GM20431 (cell line): Measurements from ENCODE around the gene ALDH3B2.
"Not testable (repeated sequence)": the region's sequence is repeated elsewhere in the genome, so short reads cannot be mapped to it uniquely, and the experiment has no call there.

Experiments used
- in situ Hi-C: fragments of 300-500 bp; cut with MseI, MboI; formaldehyde crosslinking; loops from one replicate; pipeline ENCODE4 v1.15.0; 2020; ENCODE audit warnings: low sequenced_read_pairs; ENCODE audit not compliant: unreplicated experiment

ALDH3B2 gene

GRCh38 chr11:67663532-67664212, 10.8 kb downstream of the ALDH3B2 start:
- in situ Hi-C loops: no loop called here

GRCh38 chr11:67662835-67663531, 11.4 kb downstream of the ALDH3B2 start:
- in situ Hi-C loops: no loop called here

- in situ Hi-C loops: no loop called here
Measured at GRCh38 chr11:67662142-67662834, 12.1 kb downstream of the ALDH3B2 start.

GRCh38 chr11:67660752-67661151, 13.7 kb downstream of the ALDH3B2 start:
- in situ Hi-C loops: not testable (repeated sequence)

- in situ Hi-C loops: not testable (repeated sequence)
Measured at GRCh38 chr11:67659651-67660165, 14.7 kb downstream of the ALDH3B2 start.

GRCh38 chr11:67657300-67657699, 17.1 kb downstream of the ALDH3B2 start:
- in situ Hi-C loops: no loop called here

GRCh38 chr11:67656278-67656922, 18.0 kb downstream of the ALDH3B2 start:
- in situ Hi-C loops: no loop called here

GRCh38 chr11:67654225-67654624, 20.2 kb downstream of the ALDH3B2 start:
- in situ Hi-C loops: no loop called here

GRCh38 chr11:67652965-67653845, 21.2 kb downstream of the ALDH3B2 start:
- in situ Hi-C loops: no loop called here

GRCh38 chr11:67651976-67652781, 22.2 kb downstream of the ALDH3B2 start:
- in situ Hi-C loops: no loop called here

GRCh38 chr11:67649634-67650510, 24.6 kb downstream of the ALDH3B2 start:
- in situ Hi-C loops: no loop called here

- in situ Hi-C loops: no loop called here
Measured at GRCh38 chr11:67648796-67649613, 25.4 kb downstream of the ALDH3B2 start.

GRCh38 chr11:67648140-67648795, 26.2 kb downstream of the ALDH3B2 start:
- in situ Hi-C loops: no loop called here

- in situ Hi-C loops: no loop called here
Measured at GRCh38 chr11:67647471-67647870, 27.0 kb downstream of the ALDH3B2 start.

GRCh38 chr11:67646535-67647336, 27.7 kb downstream of the ALDH3B2 start:
- in situ Hi-C loops: no loop called here
